Activated naive CD8-positive, alpha-beta T cell treated with anti-CD3 and anti-CD28 coated beads, Interleukin-2, amount 50 U/mL, for 24 hours (primary cell): ENCODE data around the gene NTN5.

ENCODE experiments used
- ATAC-seq: fragments of 150-1000 bp; cut with Tn5 transposase; one replicate; pipeline ENCODE4 v1.10.0; 2021
- DNase-seq: peaks from one replicate; pipeline ENCODE4 v3.0.0; 2021
- H3K27ac Mint-ChIP-seq: one replicate; pipeline ENCODE4 v1.8.0; 2021; ENCODE audit warnings: mild to moderate bottlenecking, mixed read lengths
- H3K27me3 Mint-ChIP-seq: one replicate; pipeline ENCODE4 v1.8.0; 2021; ENCODE audit warnings: mixed read lengths
- H3K36me3 Mint-ChIP-seq: one replicate; pipeline ENCODE4 v1.8.0; 2021; ENCODE audit warnings: low read depth, mixed read lengths
- H3K4me1 Mint-ChIP-seq: one replicate; pipeline ENCODE4 v1.8.0; 2021; ENCODE audit warnings: mixed read lengths
- H3K4me3 Mint-ChIP-seq: one replicate; pipeline ENCODE4 v1.8.0; 2021; ENCODE audit warnings: mild to moderate bottlenecking, moderate library complexity, mixed read lengths
- H3K9me3 Mint-ChIP-seq: one replicate; pipeline ENCODE4 v1.8.0; 2021; ENCODE audit warnings: mixed read lengths

Gene NTN5

GRCh38 chr19:48648134-48648533 lies 24.7 kb downstream of the NTN5 start:
- Mint-ChIP-seq H3K36me3 (no peaks in the 10 kb centered on the region), H3K27ac (no peak overlapping the region), H3K27me3 (no peaks in the 10 kb centered on the region), H3K4me1 (peaks cover 39% of the 10 kb centered on the region), H3K4me3 (no peak overlapping the region), H3K9me3 (no peaks in the 10 kb centered on the region)
- no peak for ATAC-seq
- no peak for DNase-seq

GRCh38 chr19:48646722-48647216 lies 26.0 kb downstream of the NTN5 start:
- peak overlapping the region; percentile 41 for H3K4me3 Mint-ChIP-seq
- H3K36me3 Mint-ChIP-seq = no peaks in the 10 kb centered on the region
- H3K27me3 Mint-ChIP-seq = no peaks in the 10 kb centered on the region
- ATAC-seq (no peak), DNase-seq (no peak)
- peaks cover 36% of the 10 kb centered on the region for H3K4me1 Mint-ChIP-seq
- no peaks in the 10 kb centered on the region for H3K9me3 Mint-ChIP-seq
- H3K27ac Mint-ChIP-seq = no peak overlapping the region

GRCh38 chr19:48646001-48646721 lies 26.7 kb downstream of the NTN5 start, which contains the start of gene CA11:
Gene CA11 (minus strand): TSS chr19:48646187. CDS start chr19:48645632, 555 bp downstream.
- H3K4me3 Mint-ChIP-seq = peak within 1 kb of the TSS; percentile 79
- ATAC-seq (peak; percentile 87), DNase-seq (peak; percentile 92)
- no peaks in the 10 kb centered on the region for H3K27me3 Mint-ChIP-seq
- peak within 1 kb of the TSS; percentile 81 for H3K27ac Mint-ChIP-seq
- no peaks in the 10 kb centered on the region for H3K36me3 Mint-ChIP-seq
- H3K9me3 Mint-ChIP-seq = no peaks in the 10 kb centered on the region
- peaks cover 36% of the 10 kb centered on the region for H3K4me1 Mint-ChIP-seq

- Mint-ChIP-seq H3K36me3 (no peaks in the 10 kb centered on the region), H3K27me3 (no peaks in the 10 kb centered on the region), H3K9me3 (no peaks in the 10 kb centered on the region), H3K27ac (peak overlapping the region; percentile 79), H3K4me3 (peak overlapping the region; percentile 79), H3K4me1 (peaks cover 36% of the 10 kb centered on the region)
- ATAC-seq (no peak), DNase-seq (no peak)
Measured at GRCh38 chr19:48645620-48646000, 27.2 kb downstream of the NTN5 start.

DNA sequence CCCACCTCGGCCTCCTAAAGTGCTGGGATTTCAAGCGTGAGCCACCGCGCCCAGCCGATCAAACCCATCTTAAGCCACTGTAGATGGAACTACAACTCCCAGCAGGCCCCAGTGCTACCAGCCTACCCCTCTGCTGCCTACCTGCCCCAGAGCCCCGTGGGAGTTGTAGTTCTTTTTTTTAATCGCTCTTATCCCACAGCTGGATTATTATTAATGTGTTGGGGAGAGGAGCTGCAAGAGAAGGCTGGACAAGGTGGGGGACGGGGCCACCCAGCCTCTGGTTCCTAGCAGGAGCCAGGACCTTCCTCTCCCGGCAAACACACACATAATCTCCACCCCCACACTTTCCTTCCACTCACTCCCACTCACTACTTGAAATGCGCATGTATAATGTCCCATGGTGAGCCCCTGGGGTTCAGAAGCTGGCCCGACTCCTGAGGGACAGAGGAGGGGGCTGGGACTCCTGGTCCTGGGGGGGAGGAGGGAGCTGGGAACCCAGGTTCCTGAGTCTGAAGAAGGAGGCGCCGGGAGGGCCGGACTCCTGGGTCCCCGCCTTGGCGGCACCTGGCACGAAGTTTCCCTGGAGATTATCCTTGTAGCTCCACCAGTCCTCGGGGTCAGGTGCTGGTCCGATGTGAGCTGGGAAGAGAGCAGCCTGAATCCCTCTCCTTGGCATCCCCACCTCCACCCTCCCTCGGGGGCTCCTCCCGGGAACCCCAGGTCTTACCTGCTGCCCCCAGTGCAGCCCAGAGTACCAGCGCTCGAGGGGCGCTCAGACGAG lies 27.8 kb downstream of the NTN5 start:
- H3K9me3 Mint-ChIP-seq = no peaks in the 10 kb centered on the region
- peak; percentile 74 for DNase-seq
- peak overlapping the region; percentile 81 for H3K27ac Mint-ChIP-seq
- peak overlapping the region; percentile 79 for H3K4me3 Mint-ChIP-seq
- peak; percentile 73 for ATAC-seq
- peaks cover 37% of the 10 kb centered on the region for H3K4me1 Mint-ChIP-seq
- no peaks in the 10 kb centered on the region for H3K36me3 Mint-ChIP-seq
- H3K27me3 Mint-ChIP-seq = no peaks in the 10 kb centered on the region

- ATAC-seq (no peak), DNase-seq (no peak)
- Mint-ChIP-seq H3K27ac (peak overlapping the region; percentile 81), H3K27me3 (no peaks in the 10 kb centered on the region), H3K4me3 (no peak overlapping the region), H3K9me3 (no peaks in the 10 kb centered on the region), H3K4me1 (peaks cover 33% of the 10 kb centered on the region), H3K36me3 (no peaks in the 10 kb centered on the region)
Measured at GRCh38 chr19:48644355-48644754, 28.5 kb downstream of the NTN5 start.

- no peak for DNase-seq
- H3K27me3 Mint-ChIP-seq = no peaks in the 10 kb centered on the region
- no peak overlapping the region for H3K4me3 Mint-ChIP-seq
- peaks cover 40% of the 10 kb centered on the region for H3K4me1 Mint-ChIP-seq
- H3K9me3 Mint-ChIP-seq = no peaks in the 10 kb centered on the region
- ATAC-seq = no peak
- H3K36me3 Mint-ChIP-seq = no peaks in the 10 kb centered on the region
- H3K27ac Mint-ChIP-seq = no peak overlapping the region
Measured at GRCh38 chr19:48642862-48643261, 30.0 kb downstream of the NTN5 start.

DNA sequence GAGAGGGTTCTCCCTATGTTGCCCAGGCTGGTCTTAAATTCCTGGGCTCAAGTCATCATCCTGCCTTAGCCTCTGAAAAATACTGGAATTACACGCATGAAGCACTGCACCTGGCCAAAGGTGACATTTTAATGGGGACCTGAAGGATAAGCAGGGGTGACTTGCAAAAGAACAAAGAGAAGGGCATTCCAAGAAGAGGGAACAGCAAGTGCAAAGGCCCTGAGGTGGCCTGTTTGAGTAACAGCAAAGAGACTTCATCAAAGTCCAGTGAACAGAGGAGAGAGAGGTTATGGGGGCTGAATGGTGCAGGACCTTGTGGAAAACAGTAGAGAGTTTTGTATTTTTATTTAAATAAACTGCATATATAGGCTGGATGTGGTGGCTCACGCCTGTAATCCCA lies 31.0 kb downstream of the NTN5 start:
- Mint-ChIP-seq H3K27me3 (no peaks in the 10 kb centered on the region), H3K4me1 (peaks cover 44% of the 10 kb centered on the region), H3K4me3 (no peak overlapping the region), H3K27ac (no peak overlapping the region), H3K9me3 (no peaks in the 10 kb centered on the region), H3K36me3 (no peaks in the 10 kb centered on the region)
- ATAC-seq = no peak
- no peak for DNase-seq

- Mint-ChIP-seq H3K27ac (no peak overlapping the region), H3K9me3 (no peaks in the 10 kb centered on the region), H3K27me3 (peaks cover 2% of the 10 kb centered on the region), H3K4me3 (no peak overlapping the region), H3K4me1 (peaks cover 38% of the 10 kb centered on the region), H3K36me3 (no peaks in the 10 kb centered on the region)
- ATAC-seq (no peak), DNase-seq (no peak)
Measured at GRCh38 chr19:48639483-48640375, 33.1 kb downstream of the NTN5 start.

DNA sequence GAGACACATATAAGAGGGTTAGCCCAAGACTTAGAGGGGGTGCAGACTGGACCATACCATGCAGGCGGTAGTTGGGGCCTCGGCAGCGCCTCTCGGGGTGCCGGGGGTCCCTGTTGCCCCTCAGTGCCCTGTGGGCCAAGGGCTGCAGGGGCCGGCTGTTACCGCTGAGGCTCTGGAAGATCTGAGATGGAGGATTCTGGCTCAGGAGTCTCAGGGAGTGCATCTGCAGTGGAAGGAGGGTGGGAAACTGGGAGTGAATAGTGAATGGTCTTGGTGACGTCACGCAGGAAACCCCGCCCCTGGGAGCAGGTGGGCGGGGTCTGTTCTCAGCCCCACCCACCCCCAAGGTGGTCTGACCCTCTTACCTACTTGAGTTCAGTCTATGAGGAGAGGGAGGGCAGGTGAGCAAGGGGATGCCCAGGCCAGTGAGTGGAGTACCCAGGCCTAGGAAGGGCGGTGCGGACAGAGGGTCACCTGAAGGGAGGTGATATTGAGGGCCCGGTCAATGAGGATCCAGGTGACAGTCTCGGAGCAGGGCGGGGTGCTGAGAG lies 33.9 kb downstream of the NTN5 start:
- Mint-ChIP-seq H3K27ac (peak overlapping the region; percentile 96), H3K4me3 (peak overlapping the region; percentile 86), H3K27me3 (peaks cover 2% of the 10 kb centered on the region), H3K9me3 (no peaks in the 10 kb centered on the region), H3K4me1 (peaks cover 42% of the 10 kb centered on the region), H3K36me3 (no peaks in the 10 kb centered on the region)
- DNase-seq (no peak), ATAC-seq (no peak)

DNA sequence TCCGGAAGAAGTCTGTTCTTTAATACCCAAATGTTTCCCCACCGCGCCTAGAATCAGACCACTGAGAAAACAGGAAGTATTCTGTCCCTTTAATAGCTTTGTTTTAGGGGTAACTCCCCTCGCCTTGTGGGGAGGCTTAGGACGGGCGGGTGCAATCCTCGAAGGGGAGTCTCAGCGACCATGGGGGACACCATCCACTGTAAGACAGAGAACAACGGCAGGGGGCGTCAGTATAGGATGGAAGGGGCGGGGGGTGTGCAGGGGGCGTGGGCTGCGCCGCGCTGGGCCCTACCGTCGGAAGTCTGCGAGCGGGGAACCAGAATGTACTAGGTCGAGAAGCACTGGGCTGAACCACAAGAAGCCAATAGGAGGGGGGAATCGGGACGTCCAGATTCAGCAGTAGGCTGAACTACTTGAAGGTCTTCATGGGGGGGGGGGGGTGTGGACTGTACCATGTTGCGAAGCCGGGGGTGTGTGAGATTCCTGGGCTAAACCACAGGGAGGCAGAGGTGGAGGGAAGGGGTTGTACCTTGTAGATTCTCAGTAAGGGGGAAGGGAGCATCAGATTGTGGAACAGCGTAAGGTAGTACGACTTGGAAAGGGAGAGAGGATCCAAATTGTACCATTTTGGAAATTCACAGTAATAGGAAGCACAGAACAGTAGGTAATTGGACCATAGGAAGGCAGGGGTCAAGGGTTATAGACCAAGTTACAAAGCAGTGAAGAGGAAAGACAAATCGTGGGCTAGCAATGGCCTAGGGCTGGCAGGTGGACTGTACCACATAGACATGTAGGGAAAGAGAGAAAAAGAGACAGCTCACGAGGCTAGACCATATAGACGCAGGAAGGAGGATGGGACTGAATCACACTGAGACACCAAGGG lies 34.6 kb downstream of the NTN5 start:
- Mint-ChIP-seq H3K36me3 (no peaks in the 10 kb centered on the region), H3K27me3 (peaks cover 2% of the 10 kb centered on the region), H3K4me1 (peaks cover 49% of the 10 kb centered on the region), H3K27ac (peak overlapping the region; percentile 96), H3K9me3 (no peaks in the 10 kb centered on the region), H3K4me3 (peak overlapping the region; percentile 86)
- ATAC-seq = peak; percentile 11
- peak; percentile 69 for DNase-seq

- peak; percentile 98 for DNase-seq
- H3K4me1 Mint-ChIP-seq = peaks cover 55% of the 10 kb centered on the region
- H3K36me3 Mint-ChIP-seq = no peaks in the 10 kb centered on the region
- H3K27me3 Mint-ChIP-seq = peaks cover 2% of the 10 kb centered on the region
- H3K9me3 Mint-ChIP-seq = no peaks in the 10 kb centered on the region
- peak overlapping the region; percentile 86 for H3K4me3 Mint-ChIP-seq
- peak; percentile 80 for ATAC-seq
- H3K27ac Mint-ChIP-seq = peak overlapping the region; percentile 96
Measured at GRCh38 chr19:48637449-48637947, 35.3 kb downstream of the NTN5 start.

GRCh38 chr19:48636859-48637448 lies 35.9 kb downstream of the NTN5 start, which contains the start of gene DBP:
Gene DBP (minus strand): TSS chr19:48637379. CDS start chr19:48636994, 385 bp downstream.
- H3K27me3 Mint-ChIP-seq = peaks cover 2% of the 10 kb centered on the region
- peak within 1 kb of the TSS; percentile 86 for H3K4me3 Mint-ChIP-seq
- H3K9me3 Mint-ChIP-seq = no peaks in the 10 kb centered on the region
- peak within 1 kb of the TSS; percentile 96 for H3K27ac Mint-ChIP-seq
- ATAC-seq (no peak), DNase-seq (no peak)
- peaks cover 57% of the 10 kb centered on the region for H3K4me1 Mint-ChIP-seq
- peaks cover 2% of the 10 kb centered on the region for H3K36me3 Mint-ChIP-seq
